ENCODE measurements around the gene CACNA2D3.

Gene CACNA2D3

DNA sequence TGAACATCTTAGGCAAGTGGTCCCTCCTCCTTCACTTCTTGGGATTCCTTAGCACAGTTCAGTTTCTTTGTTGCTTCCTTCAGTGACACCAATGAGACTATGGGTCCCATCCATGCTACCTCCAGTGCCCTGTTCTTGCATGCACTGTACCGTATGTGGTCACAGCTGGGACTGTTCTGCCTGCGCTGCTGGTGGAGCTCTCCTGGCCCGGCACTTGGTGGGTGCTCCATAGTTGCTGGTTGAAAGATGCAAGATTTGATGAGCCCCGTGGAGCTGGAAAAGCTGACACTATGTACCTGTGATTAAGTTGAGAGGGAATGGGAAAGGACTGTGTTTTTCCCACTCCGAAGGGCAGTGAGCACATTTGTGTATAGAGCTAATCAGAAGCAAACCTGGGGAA is 407.7 kb downstream of the CACNA2D3 start:
- no peak for DNase-seq (ENCODE audit: low read depth)
- no peak overlapping the region for H3K4me3 ChIP-seq (ENCODE audit: low read depth, low read length)
- TF ChIP-seq, protein P1, sequence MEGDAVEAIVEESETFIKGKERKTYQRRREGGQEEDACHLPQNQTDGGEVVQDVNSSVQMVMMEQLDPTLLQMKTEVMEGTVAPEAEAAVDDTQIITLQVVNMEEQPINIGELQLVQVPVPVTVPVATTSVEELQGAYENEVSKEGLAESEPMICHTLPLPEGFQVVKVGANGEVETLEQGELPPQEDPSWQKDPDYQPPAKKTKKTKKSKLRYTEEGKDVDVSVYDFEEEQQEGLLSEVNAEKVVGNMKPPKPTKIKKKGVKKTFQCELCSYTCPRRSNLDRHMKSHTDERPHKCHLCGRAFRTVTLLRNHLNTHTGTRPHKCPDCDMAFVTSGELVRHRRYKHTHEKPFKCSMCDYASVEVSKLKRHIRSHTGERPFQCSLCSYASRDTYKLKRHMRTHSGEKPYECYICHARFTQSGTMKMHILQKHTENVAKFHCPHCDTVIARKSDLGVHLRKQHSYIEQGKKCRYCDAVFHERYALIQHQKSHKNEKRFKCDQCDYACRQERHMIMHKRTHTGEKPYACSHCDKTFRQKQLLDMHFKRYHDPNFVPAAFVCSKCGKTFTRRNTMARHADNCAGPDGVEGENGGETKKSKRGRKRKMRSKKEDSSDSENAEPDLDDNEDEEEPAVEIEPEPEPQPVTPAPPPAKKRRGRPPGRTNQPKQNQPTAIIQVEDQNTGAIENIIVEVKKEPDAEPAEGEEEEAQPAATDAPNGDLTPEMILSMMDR (IDR thresholded peaks at IDR 0.05; ENCODE audit: insufficient read depth, low read depth, low read length, missing control alignments): no peak

DNA sequence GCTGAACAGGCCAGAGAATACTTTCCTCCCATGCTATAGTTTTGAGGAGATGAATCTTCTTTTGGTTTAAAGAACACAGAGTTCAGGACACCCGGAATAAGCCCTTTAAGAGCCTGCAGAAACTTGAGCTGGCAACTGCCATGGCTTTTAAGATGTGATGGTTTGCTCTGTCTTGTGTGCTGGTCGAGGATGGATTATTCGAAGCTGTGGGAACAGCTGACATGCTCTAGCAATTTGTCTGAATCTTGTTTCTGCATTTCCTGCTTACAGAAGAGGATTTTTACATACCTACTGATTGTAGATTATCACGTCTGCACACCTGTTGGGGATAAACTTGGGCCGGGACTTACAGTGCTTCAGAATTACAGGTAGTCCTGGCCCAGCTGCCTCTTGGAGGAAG is 408.6 kb downstream of the CACNA2D3 start:
- no peak overlapping the region for H3K4me3 ChIP-seq (ENCODE audit: low read depth, low read length)
- no peak for DNase-seq (ENCODE audit: low read depth)
- TF ChIP-seq, protein P1 (IDR thresholded peaks at IDR 0.05; ENCODE audit: insufficient read depth, low read depth, low read length, missing control alignments): no peak

DNA sequence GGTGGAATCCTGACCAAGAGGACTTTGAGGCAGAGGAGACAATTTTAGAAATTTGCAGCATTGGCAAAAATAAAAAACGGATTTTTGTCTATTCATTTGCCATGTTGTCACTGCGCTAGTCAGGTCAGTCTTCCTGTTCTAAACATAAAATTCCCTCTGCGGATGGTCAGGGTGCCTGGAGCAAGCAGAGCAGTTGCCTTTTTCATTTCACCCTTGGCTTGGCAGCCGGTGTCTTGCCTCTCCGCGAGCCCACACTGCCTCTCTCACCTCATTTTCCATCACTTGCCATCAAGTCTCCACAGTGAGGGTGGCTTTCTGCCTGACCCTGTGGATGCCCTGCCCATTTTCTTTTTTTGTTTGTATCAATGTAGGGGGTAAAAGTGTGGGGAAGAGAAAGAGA is 409.4 kb downstream of the CACNA2D3 start:
- TF ChIP-seq, protein P1 (IDR thresholded peaks at IDR 0.05; ENCODE audit: insufficient read depth, low read depth, low read length, missing control alignments): no peak
- no peak overlapping the region for H3K4me3 ChIP-seq (ENCODE audit: low read depth, low read length)
- no peak for DNase-seq (ENCODE audit: low read depth)

DNA sequence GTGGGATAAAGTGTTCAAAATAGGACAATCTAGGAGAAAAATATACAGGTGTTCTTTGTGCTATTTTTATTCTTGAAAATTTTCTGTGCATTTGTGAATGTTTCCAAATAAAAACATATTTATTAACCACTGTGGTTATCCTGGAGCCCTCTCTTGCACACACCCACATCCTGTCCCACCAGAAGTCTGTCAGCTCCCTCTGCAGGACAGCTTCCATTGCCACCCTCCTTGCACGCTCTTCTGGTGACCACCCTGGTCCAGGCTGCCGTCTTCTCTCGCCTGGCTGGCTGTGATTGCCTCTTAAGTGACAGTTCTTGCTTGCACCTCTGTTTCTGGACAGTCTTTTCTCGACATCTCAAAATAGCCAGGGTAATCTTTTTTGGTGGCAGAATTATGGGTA is 411.5 kb downstream of the CACNA2D3 start:
- TF ChIP-seq, protein P1 (IDR thresholded peaks at IDR 0.05; ENCODE audit: insufficient read depth, low read depth, low read length, missing control alignments): no peak
- no peak overlapping the region for H3K4me3 ChIP-seq (ENCODE audit: low read depth, low read length)
- DNase-seq (ENCODE audit: low read depth): no peak

DNA sequence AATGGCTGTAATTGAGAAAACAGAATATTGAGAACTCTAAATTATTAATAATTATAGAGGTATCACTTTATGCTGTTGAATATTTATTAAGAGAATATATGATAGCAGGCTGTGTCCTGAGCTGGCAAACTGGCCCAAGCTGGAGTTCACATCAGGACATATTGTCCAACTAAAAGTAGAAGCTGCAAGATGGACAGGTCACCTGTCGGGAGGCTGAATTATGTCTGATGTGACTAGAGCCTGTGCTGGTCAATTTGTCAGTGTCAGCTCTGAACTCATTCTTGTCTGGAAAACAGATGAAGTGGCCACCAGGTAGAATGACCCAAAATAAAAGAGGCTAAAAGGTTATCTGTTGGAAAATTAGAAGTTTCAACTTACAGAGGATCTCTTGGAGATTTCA is 413.3 kb downstream of the CACNA2D3 start:
- H3K4me3 ChIP-seq (ENCODE audit: low read depth, low read length): no peak overlapping the region
- DNase-seq (ENCODE audit: low read depth): no peak
- TF ChIP-seq, protein P1 (IDR thresholded peaks at IDR 0.05; ENCODE audit: insufficient read depth, low read depth, low read length, missing control alignments): no peak

DNA sequence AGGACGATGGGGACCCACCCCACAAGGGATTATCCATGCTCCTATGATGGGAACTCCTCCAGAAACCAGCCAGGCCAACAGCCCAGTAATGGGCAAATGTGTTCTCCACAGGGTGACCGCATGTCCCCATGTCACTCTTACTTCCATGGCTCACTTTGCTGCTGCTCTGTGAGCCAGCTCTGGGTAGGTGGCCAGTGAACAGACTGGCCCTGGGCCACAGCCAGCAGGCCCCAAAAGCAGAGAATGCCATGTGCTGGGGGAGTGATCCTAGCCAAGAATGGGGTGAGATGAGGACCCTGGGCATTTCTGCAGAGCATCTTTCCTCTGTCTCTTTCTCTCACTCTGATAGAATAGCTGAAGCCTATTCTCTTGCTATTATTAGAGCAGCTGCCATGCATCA is 414.1 kb downstream of the CACNA2D3 start:
- TF ChIP-seq, protein P1 (IDR thresholded peaks at IDR 0.05; ENCODE audit: insufficient read depth, low read depth, low read length, missing control alignments): no peak
- H3K4me3 ChIP-seq (ENCODE audit: low read depth, low read length): no peak overlapping the region
- no peak for DNase-seq (ENCODE audit: low read depth)

DNA sequence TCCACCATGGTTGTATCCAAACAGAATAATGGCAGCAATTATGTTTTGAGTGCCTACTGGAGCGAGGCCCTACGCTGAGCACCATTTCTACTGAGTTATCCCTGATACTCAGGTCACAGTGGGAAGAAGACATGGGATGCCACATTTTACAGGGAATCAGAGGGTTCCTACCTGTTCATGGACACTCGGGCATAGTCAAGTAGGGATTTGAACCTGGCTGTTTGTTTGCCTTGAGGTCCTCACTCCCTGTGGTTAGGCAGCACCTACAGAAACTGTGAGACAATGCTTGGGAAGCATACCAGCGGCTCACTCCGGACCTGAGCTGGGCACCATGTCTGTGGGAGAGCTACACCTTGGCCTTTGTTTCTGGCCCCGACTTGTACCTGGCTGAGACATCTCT is 415.2 kb downstream of the CACNA2D3 start:
- no peak for DNase-seq (ENCODE audit: low read depth)
- TF ChIP-seq, protein P1 (IDR thresholded peaks at IDR 0.05; ENCODE audit: insufficient read depth, low read depth, low read length, missing control alignments): no peak
- H3K4me3 ChIP-seq (ENCODE audit: low read depth, low read length): no peak overlapping the region
